ENCODE data around the gene LRRC4C.

- no peak for TF ChIP-seq POLR2A (IDR thresholded peaks at IDR 0.05; ENCODE audit: low read depth, low read length)
- no peak for TF ChIP-seq POLR2AphosphoS5 (IDR thresholded peaks at IDR 0.05; ENCODE audit: low read depth, low read length)
- TF ChIP-seq TAF1 (IDR thresholded peaks at IDR 0.05; ENCODE audit: low read depth, low read length) = no peak
- TF ChIP-seq SPI1 (IDR thresholded peaks at IDR 0.05; ENCODE audit: low read depth, low read length) = no peak
These were observed 1219.2 kb downstream of the LRRC4C start for GRCh38 chr11:40240284-40240683.

Data from GM12891 (cell line).